Stimulated activated CD4-positive, alpha-beta T cell treated with anti-CD3 and anti-CD28 coated beads, Interleukin-12 subunit alpha, Interleukin-12 subunit beta, amount 100 ng/mL, for 4 hours (primary cell): Measurements from ENCODE around the gene HERC6.
"Not testable (repeated sequence)": the region's sequence is repeated elsewhere in the genome, so short reads cannot be mapped to it uniquely, and the experiment has no call there.

ENCODE experiments used
- DNase-seq: peaks from one replicate; pipeline ENCODE4 v3.0.0-alpha.2; 2020

HERC6 gene

GRCh38 chr4:88378691-88379559, at the start of gene HERC6:
TSS of gene HERC6 (plus strand) at chr4:88378852. CDS start at chr4:88378922, 70 bp downstream.
- peak; percentile 50 for DNase-seq

DNA sequence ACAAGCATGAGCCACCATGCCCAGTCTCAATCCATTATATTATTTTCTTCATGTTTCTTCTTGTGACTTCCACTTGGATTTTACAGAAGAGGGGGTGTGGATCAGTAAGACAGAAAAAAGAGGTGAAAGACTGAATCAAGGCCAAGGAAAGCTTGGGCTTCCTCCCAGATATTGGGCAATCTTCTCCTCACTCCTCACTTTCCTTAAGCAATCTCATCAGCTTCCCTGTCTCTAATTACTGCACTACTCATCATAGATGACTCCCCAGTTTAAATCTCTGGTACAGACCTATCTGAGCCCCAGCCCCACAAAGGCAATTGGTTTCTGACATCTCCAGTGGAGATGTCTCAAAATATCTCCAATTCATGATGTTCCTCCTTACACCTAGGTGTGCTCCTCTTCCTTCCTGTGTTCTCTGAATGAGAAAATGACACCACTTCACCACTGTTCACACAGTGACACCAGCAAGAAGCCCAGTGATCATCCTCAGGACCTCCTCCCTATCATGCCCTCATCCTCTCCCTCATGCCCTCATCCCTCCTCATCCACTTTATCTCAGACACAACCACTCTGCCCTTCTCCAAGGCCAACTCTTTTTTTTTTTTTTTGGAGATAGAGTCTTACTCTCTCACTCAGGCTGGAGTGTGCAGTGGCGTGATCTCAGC, 44.8 kb upstream of the HERC6 start:
- DNase-seq: no peak

GRCh38 chr4:88335092-88335665, 43.5 kb upstream of the HERC6 start:
- DNase-seq: no peak

- no peak for DNase-seq
Observed at GRCh38 chr4:88341227-88342192, 37.1 kb upstream of the HERC6 start.

- DNase-seq: not testable (repeated sequence)
Observed at GRCh38 chr4:88346902-88347301, 31.8 kb upstream of the HERC6 start.

DNA sequence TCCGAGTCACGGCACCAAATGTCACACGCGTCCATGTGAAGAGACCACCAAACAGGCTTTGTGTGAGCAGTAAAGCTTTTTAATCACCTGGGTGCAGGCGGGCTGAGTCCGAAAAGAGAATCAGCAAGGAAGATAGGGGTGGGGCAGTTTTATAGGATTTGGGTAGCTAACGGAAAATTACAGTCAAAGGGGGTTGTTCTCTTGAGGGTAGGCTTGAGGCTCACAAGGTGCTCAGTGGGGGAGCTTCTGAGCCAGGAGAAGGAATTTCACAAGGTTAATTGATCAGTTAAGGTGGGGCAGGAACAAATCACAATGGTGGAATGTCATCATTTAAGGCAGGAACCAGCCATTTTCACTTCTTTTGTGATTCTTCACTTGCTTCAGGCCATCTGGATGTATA, 29.9 kb upstream of the HERC6 start:
- not testable (repeated sequence) for DNase-seq

- DNase-seq: no peak
Observed at GRCh38 chr4:88350786-88351185, 27.9 kb upstream of the HERC6 start.

- no peak for DNase-seq
Observed at GRCh38 chr4:88352062-88352740, 26.5 kb upstream of the HERC6 start.

DNA sequence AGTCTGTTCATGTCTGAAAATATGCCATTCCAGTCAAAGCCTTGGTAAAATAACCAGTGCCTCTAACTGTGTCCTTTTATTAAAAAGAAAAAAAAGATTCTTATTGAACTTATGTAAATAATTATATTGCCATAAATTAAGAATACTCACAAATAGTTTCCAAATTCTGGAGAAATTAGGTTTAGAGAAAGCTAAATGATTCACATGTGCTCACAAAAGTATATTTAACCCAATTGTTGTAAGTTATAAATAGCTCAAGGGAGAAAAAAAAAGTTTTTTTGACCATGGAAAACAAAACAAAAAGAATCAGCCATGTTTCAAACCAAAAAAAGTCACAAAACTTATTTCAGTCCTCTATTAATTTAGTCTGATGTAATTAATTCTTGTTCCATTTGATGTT, 25.3 kb upstream of the HERC6 start:
- no peak for DNase-seq

GRCh38 chr4:88356771-88357170, 21.9 kb upstream of the HERC6 start:
- DNase-seq: no peak

- no peak for DNase-seq
Observed at GRCh38 chr4:88357262-88357661, 21.4 kb upstream of the HERC6 start.

DNA sequence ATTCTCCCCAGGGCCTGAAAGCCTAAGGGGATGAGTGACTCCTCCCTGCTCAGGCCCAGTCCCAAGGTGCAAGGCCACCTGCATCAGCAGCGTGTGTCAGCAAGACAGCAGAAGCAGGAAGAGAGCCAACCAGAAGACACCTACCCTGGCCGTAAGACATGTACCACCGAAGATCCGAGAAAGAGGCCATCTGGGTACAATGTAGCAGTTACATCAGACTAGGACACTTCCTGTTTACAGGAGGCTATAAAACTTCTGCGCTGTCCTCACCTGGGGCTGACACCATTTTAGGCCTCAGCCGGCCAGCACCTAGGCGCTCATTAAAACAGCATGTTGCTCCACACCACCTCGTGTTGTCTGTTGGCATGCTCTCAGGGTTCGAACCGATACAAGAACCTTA, 19.1 kb upstream of the HERC6 start:
- no peak for DNase-seq

GRCh38 chr4:88360256-88360655, 18.4 kb upstream of the HERC6 start:
- DNase-seq: no peak

DNA sequence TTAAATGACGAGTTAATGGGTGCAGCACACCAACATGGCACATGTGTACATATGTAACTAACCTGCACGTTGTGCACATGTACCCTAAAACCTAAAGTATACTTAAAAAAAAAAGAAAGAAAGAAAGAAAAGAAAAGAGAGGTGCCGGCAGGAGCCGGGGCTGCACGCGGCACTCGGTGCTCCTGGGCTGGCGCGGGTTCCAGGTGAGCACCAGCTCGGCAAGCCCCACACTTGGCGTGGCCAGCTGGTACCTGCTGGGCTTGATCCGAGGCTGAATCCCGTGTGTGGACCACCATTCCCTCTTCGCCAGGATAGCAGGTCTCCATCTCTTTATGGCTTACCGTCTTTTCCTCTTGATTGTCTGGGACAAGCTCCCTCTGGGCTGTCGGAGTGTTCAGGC, 17.9 kb upstream of the HERC6 start:
- DNase-seq: no peak

GRCh38 chr4:88361217-88361773, 17.4 kb upstream of the HERC6 start:
- not testable (repeated sequence) for DNase-seq

GRCh38 chr4:88366460-88366859, 12.2 kb upstream of the HERC6 start:
- no peak for DNase-seq

- DNase-seq: no peak
Observed at GRCh38 chr4:88367826-88368225, 10.8 kb upstream of the HERC6 start.

GRCh38 chr4:88369180-88369812, 9.4 kb upstream of the HERC6 start:
- not testable (repeated sequence) for DNase-seq

DNA sequence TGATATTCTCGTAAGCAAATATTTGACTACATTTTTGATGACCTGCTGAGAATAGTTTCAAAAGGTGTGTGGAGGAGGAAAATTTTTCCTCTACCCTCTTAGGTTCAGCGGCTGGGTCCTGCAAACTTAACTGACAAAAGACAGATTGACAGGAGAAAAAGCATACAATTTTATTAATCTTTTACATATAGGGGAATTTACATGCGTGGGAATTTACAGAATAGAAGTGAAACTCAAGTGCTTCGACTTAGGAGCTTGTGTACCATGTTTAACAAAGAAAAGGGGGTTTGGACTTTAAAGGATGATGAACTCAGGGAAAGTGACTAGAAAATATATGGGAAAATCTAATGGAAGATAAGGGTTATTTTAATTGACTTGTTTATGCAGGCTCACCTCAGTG, 2.5 kb downstream of the HERC6 start:
- no peak for DNase-seq

- DNase-seq: peak; percentile 29
Observed at GRCh38 chr4:88382621-88383020, 4.0 kb downstream of the HERC6 start.

DNA sequence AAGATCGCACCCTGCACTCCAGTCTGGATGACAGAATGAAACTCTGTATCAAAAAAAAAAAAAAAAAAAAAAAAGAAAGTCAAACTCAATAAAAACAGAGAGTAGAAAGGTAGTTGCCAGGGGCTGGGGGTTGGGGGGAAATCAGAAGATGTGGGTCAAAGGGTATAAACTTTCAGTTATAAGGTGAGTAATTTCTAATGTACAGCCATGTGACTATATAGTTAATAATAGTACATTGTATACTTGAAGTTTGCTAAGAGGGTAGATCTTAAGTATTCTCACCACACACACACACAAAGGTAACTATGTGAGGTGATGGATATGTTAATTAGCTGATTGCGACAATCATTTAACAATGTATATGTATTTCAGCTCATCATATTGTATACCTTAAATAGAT, 11.5 kb downstream of the HERC6 start:
- DNase-seq: no peak
